Activated CD4-positive, alpha-beta T cell treated with anti-CD3 and anti-CD28 coated beads, Interleukin-2, amount 50 U/mL, for 48 hours (primary cell): ENCODE measurements around the gene CLPSL1.
A peak's percentile ranks its signal among the peaks of the same experiment; 100 is the strongest.
"Not testable (repeated sequence)": the region's sequence is repeated elsewhere in the genome, so short reads cannot be mapped to it uniquely, and the experiment has no call there.

Experiments
- DNase-seq, 2 experiments: peaks; one replicate each; pipeline ENCODE4 v3.0.0-alpha.2; 2020

The CLPSL1 gene

GRCh38 chr6:35780719-35781118 is at the start of gene CLPSL1:
Gene CLPSL1, plus strand, starts transcription at chr6:35781019. Its CDS starts 92 bp downstream, at chr6:35781111.
- DNase-seq, result no peak

GRCh38 chr6:35731414-35731735 is 49.4 kb upstream of the CLPSL1 start:
- DNase-seq, result peak; percentile 97 to 98

GRCh38 chr6:35731736-35732532 is 48.9 kb upstream of the CLPSL1 start:
- DNase-seq, result peak; percentile 96

DNA sequence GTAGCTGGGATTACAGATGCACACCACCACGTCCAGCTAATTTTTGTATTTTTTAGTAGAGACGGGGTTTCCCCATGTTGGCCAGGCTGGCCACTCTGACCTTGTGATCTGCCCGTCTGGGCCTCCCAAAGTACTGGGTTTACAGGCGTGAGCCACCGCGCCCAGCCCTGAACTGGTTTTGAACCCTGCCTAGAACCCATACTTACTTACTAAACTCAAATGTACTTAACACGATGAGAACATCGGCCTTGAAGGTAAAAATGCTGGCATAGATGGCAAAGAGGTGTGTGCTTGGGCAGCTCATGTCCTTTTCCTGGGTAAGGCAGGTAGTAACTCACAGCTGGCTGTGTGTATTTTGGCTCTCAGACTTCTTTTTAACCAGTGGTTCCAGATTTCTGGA is 47.2 kb upstream of the CLPSL1 start:
- no peak for DNase-seq

- not testable (repeated sequence) for DNase-seq
Observed at GRCh38 chr6:35734319-35734718, 46.5 kb upstream of the CLPSL1 start.

- no peak for DNase-seq
Observed at GRCh38 chr6:35735452-35735851, 45.4 kb upstream of the CLPSL1 start.

GRCh38 chr6:35736253-35736894 is 44.4 kb upstream of the CLPSL1 start:
- DNase-seq, result peak; percentile 88 to 92

DNA sequence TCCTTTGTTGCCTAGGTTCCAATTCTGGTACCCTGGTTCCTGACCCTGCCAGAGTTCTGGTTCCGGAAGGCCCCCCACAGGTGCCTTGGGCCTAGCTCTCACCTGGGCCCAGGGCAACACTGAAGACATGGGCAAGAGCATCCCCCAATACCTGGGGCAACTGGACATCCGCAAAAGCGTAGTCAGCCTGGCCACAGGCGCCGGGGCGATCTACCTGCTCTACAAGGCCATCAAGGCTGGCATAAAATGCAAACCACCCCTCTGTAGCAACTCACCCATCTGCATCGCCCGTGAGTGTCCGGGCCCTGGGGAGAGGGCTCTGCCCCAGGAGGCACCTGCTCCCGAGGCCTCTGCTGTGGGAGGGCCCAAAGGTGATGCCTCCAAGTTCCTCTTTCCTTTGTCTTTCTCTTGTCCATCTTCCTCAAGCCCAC is 43.8 kb upstream of the CLPSL1 start, which contains the start of gene ARMC12:
Gene ARMC12, plus strand, starts transcription at position 51 of the 431 bp plus-strand sequence. Its CDS starts 77 bp downstream, at position 128.
- no peak for DNase-seq

DNA sequence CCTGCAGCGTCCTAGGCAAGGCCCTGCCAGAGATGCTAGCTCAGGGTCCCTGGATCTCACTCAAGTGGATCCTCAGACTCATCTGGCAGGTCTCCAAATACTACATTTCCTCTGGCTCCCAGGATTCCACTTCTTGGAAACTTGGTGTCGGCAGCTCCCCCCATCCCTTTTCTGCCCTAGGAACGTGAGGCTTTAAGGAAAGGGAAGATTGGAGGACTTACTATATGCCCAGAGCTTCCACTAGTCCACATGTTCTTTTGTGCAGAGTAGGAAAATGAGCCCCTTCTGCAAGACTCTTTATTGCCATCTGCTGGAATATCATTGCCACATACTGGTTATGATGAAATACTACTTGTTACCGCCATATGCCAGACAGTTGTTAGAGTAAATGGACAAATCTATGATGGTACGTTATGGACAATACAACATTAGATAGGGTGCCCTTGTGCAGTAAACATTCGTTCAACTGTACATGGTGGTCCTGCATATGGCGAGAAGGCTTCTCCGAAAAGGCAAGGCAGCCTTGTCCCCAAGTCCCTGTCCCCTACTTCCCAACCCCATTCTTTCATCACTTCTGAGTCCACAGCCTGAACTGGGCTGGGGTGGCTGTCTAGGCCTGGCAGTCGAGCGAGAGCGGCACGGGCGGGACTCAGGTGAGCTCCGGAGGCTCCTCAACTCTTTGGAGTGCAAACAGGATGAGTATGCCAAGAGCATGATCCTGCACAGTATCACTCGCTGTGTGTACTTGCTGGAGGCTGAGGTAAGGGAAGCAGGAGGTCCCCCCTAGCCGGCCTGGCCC is 43.2 kb upstream of the CLPSL1 start:
- DNase-seq, result no peak

DNA sequence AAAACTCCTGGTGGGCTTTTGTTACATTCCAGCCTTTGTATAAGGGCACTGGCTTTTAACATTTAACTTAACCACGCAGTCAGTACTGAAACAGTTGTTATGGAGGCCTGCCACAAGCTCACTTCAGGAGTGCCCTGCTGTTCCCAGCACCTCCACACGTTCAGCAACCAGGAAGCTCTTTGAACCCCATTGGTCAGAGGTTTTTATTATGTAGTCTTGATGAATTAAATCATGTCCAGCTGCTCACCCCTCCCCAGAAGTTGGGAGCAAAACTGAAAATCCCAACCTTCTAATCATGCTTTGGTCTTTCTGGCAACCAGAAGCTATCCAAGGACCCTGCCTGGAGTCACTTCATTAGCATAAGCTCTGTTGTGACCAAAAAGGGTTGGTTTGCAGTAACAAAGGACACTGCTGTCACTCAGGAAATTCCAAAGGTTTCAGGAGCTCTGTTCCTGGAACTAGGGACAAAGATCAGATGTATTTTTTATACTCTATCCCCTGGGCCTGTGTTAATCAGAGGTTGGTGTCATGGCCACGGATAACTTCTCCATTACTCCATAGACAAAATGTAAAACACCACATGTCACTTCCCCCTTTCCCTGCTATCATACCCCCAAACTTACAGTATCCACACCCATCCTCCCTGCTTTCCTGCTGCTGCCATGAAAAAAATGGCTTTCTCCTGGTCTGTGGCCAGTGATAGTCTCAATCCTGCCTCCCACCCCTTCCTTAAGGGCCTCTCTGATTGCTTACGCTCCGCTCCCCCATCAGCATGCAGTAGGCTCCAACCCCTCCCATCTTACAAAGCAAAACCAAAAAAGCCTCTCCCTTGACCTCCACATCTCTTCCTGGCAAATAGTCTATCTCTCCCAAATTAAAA is 40.9 kb upstream of the CLPSL1 start:
- no peak for DNase-seq

- DNase-seq, result no peak
Observed at GRCh38 chr6:35742842-35743241, 38.0 kb upstream of the CLPSL1 start.

- DNase-seq, result no peak
Observed at GRCh38 chr6:35745509-35745908, 35.3 kb upstream of the CLPSL1 start.

DNA sequence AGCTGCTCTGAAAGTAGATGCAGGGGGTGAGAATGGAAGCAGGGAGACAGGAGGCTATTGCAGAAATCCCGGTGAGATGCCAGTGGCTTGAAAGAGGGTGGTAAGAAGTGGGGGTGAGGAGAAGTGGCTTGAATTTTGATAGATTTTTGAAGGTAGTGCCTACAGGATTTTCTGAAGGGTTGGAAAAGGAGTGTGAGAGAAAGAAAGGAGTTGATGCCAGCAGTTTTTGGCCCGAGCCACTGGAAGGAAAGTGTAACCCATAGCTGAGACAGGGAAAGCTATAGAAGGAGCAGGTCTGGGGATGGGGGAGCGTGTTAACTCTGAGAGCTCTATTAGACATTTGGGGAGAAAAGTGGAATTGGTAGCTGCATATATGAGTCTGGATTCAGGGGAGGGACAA is 34.3 kb upstream of the CLPSL1 start:
- DNase-seq, result no peak

DNA sequence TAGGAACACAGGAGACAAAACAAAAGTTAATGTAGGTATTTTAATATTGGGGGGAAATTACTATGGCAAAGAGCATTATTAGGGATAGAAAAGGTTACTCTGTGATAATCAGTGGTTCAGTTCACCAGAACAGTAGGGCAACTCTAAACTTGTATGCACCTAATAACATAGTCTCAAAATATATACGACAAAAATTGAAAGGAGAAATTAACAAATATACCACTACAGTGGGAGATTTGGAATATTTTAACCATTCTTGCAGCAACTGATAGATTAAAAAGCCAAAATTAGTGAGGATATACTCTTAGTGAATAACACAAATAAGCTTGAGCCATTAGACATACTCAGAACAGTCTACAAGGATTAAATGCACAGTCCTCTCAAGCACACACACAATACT is 32.9 kb upstream of the CLPSL1 start:
- no peak for DNase-seq

DNA sequence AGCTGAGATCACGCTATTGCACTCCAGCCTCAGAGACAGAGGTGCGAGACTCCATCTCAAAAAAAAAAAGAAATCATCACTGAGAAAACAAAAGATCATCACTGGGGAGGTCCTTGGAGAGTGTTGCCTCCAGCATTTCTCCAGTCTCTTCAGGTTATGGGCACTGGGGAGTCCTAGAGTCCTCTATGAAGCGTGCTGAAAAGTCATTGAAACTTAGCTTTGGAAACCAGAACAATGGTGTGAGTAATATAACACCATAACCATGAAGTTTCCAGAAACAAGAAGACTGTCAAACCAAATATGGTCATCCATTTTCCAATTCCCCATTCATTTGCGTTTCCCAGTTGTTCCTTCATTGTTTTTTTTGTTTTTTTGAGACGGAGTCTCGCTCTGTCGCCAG is 30.3 kb upstream of the CLPSL1 start:
- no peak for DNase-seq

DNA sequence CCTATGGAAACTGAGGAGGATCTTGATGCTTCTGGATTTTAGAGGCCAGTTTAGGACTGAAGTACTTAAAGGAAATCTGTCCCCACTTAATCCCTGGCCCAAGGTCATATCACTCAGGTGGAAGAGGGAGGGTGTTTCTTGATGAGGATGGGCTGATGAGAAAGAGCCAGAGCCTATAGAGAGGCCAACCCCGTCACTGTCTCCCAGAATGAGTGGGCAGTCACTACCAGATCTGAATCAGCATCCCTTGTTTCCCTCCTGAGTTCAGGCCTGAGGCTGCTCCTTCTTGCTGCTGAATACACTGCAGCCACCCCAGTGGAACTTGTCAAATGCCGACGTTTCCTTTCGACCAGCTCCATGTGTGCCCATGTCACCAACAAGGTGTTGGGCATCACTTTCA is 29.2 kb upstream of the CLPSL1 start:
- peak; percentile 38 to 60 for DNase-seq

DNA sequence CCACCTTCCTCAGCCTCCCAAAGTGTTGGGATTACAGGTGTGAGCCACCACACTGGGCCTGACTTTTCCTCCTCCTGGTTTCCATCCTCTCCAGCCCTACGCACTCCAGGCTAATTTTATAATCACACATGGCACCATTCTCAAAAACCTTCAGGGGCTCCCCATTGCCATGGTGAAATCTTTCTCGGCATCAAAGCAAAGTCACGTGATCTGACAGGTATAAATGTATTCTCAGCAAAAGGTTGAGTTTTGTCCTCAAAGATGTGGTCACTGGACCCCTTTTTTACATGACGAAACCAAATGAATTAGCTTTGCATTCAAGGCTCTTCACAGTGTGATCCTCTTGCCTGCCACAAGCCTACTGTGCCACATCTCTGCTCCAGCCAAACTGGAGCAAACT is 28.5 kb upstream of the CLPSL1 start:
- DNase-seq, result no peak

- DNase-seq, result no peak
Observed at GRCh38 chr6:35754452-35755277, 26.2 kb upstream of the CLPSL1 start.

DNA sequence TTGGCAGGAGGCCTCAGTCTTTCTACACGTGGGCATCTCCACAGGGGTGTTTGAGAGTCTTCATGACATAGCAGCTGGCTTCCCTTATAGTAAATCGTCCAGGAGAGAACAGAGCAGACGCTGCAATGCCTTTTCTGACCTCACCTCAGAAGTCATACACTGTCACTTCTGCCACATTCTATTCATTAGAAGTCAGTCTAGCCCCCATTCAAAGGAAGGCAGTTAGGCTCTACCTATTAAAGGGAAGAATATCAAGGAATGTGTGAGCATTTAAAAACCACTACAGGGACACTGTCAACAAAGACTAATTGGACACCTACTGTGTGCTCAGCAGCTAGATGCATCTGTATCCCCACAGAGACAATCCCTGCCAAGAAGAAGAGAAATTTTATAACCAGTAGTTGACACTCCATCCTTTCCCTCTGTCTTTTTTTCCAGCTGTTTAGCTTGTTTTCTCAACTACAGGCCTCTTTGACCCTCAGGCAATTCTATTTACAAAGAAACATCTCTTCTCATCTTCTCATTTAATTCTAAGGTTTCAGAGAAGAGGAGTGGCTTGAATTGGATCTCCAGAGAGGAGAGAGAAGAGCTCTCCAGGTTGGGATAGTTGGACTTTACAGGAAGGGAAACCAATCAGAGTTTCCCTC is 25.4 kb upstream of the CLPSL1 start:
- no peak for DNase-seq

GRCh38 chr6:35757456-35758123 is 23.2 kb upstream of the CLPSL1 start:
- no peak for DNase-seq

DNA sequence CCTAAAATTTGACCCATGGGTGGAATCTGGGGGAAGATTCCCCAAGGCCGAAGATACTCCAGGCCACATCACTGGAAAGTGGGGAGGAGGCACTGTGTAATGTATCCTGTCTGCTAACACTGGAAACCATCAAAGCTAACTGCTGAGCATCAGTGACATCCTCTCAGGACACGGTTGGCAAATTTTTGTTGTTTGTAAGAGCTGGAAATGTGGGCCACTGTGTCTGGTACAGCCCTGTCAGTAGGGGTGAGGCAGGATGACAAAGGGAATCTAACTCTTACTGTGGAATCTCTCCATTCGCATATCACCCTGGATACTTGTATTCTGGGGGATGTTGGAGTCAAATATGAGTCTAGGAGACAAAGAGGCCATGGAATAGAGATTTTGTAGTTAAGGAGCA is 21.4 kb upstream of the CLPSL1 start:
- DNase-seq, result no peak
